ENCODE measurements around the gene ANXA3. TPM values are rescaled to one million over a fixed set of nuclear protein-coding genes. Genes with fewer than 3 reads are reported as not detected.

ANXA3 gene
- total RNA-seq, 1 donor, result 12.3 TPM

DNA sequence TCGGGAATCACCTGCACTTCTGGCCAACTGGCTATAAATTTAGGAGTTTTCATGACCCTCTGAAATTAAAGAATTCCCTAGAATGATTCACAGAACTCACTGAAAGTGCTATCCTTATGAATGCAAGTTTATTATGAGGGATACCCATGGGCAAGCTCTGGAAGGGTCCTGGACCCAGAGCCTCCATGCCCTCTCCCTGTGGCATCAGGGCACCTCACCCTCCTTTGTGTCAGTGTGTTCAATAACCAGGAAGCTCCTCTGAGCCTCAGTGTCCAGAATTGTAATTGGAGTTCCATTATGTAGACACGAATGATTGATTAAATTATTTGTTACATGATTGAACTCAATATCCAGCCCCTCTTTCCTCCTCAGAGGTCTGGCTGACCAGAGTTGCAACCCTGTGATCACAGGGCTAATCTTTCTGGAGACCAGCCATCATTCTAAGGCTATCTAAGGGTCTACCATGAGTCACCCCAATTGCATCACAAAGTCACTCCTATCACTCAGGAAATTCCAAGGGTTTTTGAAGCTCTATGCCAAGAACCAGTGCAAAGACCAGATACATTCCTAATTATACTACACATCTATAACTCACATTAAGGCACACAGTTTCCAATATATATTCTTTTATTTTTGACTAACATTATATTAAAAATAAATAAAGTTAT, 8.9 kb downstream of the ANXA3 start:
- peak; percentile 98 for DNase-seq (ENCODE audit: low read depth)
- TF ChIP-seq, protein P1, sequence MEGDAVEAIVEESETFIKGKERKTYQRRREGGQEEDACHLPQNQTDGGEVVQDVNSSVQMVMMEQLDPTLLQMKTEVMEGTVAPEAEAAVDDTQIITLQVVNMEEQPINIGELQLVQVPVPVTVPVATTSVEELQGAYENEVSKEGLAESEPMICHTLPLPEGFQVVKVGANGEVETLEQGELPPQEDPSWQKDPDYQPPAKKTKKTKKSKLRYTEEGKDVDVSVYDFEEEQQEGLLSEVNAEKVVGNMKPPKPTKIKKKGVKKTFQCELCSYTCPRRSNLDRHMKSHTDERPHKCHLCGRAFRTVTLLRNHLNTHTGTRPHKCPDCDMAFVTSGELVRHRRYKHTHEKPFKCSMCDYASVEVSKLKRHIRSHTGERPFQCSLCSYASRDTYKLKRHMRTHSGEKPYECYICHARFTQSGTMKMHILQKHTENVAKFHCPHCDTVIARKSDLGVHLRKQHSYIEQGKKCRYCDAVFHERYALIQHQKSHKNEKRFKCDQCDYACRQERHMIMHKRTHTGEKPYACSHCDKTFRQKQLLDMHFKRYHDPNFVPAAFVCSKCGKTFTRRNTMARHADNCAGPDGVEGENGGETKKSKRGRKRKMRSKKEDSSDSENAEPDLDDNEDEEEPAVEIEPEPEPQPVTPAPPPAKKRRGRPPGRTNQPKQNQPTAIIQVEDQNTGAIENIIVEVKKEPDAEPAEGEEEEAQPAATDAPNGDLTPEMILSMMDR (IDR thresholded peaks at IDR 0.05; ENCODE audit: insufficient read depth, low read length), result no peak
- no peak overlapping the region for H3K4me3 ChIP-seq (ENCODE audit: low read depth, low read length)

DNA sequence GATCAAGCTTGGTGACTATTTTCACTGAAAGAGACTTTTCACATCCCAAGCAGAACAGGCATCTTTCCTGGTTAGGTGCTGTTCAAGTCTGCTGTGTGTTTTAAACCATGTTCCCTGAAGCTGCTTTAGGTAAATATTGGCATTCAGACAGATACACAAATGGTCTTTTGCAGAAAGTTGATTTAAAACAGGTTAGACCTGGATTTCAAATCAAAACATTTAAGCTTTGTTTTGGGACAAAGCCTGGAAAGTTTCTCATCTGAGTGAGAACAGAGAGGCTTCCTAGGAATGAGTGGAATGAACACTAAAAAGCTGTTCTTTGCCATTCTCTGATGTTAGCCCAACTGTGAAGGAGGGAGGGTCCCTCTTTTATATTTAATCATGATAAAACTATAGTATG, 10.1 kb downstream of the ANXA3 start:
- peak; percentile 84 for DNase-seq (ENCODE audit: low read depth)
- TF ChIP-seq, protein P1 (IDR thresholded peaks at IDR 0.05; ENCODE audit: insufficient read depth, low read length), result no peak
- no peak overlapping the region for H3K4me3 ChIP-seq (ENCODE audit: low read depth, low read length)

DNA sequence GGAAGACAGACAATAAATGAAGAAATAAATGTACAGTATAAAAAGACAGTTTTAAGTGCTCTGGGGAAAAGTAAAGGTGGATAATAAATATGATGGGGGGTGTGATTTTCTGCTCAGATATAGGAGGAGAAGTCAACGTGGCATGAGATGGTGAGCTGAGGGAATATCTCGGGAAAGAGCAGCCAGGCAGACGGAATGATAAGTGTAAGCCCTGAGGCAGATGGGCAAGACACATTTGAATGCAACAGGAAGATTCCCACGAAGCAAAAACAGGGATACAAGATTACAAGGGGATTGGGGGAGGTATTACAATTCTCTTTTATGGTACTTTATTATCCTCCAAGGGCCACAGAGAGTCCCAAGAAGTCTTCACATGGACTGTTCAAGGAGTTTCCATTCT, 11.1 kb downstream of the ANXA3 start:
- no peak overlapping the region for H3K4me3 ChIP-seq (ENCODE audit: low read depth, low read length)
- no peak for DNase-seq (ENCODE audit: low read depth)
- TF ChIP-seq, protein P1 (IDR thresholded peaks at IDR 0.05; ENCODE audit: insufficient read depth, low read length), result no peak

DNA sequence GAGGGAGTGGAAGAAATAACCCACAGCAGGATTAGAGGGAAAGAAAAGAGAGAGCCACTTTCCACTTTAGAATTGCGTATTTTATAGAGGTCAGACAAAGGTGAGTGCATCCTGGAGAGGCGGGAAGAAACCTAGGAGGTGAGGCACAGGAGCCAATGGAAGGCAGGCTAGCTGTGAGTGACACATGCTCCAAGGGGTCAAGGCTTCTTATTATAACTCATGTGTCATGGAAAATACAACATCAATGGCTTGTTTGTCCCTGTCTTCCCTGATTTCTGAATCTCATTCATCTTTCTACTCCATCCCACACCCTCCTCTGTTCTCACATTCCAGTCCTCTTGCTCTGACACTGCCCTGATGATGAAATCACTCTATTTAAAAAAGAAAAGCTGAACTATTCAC, 14.4 kb downstream of the ANXA3 start:
- no peak overlapping the region for H3K4me3 ChIP-seq (ENCODE audit: low read depth, low read length)
- TF ChIP-seq, protein P1 (IDR thresholded peaks at IDR 0.05; ENCODE audit: insufficient read depth, low read length), result no peak
- DNase-seq (ENCODE audit: low read depth), result peak; percentile 82

DNA sequence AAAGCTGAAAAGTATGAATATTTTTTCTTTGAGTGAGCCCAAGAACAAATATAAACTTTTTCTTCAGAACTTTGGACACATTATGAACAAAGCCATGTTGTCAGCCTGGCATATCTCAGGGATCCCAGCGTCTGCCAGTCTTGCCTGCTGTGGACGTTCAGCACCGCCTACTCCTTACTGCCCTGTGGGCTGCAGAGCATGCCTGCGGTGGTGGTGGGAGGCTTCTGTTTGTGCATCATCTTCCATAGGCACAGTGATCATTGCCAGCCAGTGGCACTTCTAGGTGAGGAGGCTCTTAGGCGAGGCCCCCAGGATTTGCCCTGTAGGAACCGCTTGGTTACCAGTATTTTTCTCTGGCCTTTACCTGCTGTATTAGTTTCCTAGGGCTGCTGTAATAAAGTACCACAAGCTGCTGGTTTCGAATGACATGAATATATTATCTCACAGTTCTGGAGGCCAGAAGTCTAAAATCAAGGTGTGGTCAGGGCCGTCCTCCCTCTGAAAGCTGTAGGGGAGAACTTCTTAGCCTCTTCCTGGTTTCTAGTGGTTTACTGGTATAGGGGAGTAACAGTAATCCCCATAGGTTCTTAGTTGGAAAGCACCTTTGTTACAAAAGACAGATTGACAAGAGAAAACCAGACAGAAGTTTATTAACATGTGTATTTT, 15.4 kb downstream of the ANXA3 start:
- DNase-seq (ENCODE audit: low read depth), result no peak
- TF ChIP-seq, protein P1 (IDR thresholded peaks at IDR 0.05; ENCODE audit: insufficient read depth, low read length), result no peak
- no peak overlapping the region for H3K4me3 ChIP-seq (ENCODE audit: low read depth, low read length)

DNA sequence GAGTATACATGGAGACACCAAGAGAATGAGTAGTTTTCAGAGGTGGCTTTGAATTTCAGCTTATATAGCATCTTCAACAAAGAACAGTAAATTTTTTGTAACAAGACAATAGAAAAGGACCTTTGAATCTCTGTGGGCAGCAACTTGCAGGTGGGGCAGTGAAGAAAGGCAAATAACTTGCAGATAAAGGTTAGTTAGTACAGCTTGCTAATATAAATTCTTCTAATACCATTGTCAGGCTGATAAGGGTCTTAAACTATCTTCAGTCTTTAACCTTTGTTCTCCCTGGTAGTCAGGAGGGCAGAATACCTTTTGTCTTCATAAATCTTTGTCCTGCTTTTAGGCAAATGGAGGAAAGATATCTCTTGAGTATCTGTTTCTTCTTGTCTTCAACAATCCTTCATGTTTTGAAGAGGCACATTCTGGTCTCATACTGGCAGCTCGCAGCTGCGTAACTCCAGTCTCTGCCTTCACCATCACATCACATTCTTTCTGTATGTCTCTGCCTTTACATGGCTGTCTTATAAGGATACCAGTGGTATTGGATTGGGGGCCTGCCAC, 16.0 kb downstream of the ANXA3 start:
- no peak overlapping the region for H3K4me3 ChIP-seq (ENCODE audit: low read depth, low read length)
- TF ChIP-seq, protein P1 (IDR thresholded peaks at IDR 0.05; ENCODE audit: insufficient read depth, low read length), result no peak
- no peak for DNase-seq (ENCODE audit: low read depth)
